Non-pigmented ciliary epithelial cell (primary cell): ENCODE data around the gene NBEAL1.
A peak's percentile ranks its signal among the peaks of the same experiment; 100 is the strongest.
"Not testable (repeated sequence)": the region's sequence is repeated elsewhere in the genome, so short reads cannot be mapped to it uniquely, and the experiment has no call there.

Source experiments
- DNase-seq: peaks from one replicate; pipeline ENCODE4 v3.0.0-alpha.2; 2010; ENCODE audit warnings: low read depth

NBEAL1 gene

DNA sequence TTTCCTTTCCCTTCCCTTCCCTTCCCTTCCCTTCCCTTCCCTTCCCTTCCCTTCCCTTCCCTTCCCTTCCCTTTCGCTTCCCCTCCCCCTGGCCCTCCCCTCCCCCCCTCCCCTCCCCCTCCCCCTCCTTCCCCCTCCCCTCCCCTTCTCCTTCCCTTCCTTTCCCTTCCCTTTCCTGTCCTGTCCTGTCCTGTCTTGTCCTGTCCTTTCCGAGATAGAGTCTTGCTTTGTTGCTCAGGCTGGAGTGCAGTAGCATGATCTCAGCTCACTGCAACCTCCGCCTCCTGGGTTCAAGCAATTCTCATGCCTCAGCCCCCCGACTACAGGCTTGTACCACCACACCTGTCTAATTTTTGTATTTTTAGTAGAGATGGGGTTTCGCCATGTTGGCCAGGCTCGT is 24.5 kb downstream of the NBEAL1 start:
- not testable (repeated sequence) for DNase-seq

GRCh38 chr2:203040966-203041521 is 26.4 kb downstream of the NBEAL1 start:
- DNase-seq: no peak

DNA sequence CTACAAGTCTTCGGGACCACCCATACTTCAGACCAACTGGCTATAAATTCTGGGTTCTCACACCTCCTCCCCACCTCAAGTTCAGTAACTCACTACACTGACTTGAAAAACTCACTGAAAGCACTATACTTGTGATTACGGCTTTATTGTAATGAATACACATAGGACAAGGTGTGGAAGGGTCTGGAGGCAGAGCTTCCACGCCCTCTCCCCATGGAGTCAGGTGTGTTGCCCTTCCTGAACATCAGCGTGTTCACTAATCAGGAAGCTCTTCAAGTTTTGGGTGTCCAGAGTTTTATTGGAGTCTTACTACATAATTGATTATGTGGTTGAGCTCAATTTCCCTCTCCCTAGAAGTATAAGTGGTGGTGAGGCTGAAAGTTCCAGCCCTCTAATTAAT is 27.5 kb downstream of the NBEAL1 start:
- DNase-seq: no peak

- no peak for DNase-seq
Observed at GRCh38 chr2:203043226-203043625, 28.6 kb downstream of the NBEAL1 start.

- DNase-seq: no peak
Observed at GRCh38 chr2:203045867-203046266, 31.2 kb downstream of the NBEAL1 start.

GRCh38 chr2:203052539-203052938 is 37.9 kb downstream of the NBEAL1 start:
- DNase-seq: no peak

DNA sequence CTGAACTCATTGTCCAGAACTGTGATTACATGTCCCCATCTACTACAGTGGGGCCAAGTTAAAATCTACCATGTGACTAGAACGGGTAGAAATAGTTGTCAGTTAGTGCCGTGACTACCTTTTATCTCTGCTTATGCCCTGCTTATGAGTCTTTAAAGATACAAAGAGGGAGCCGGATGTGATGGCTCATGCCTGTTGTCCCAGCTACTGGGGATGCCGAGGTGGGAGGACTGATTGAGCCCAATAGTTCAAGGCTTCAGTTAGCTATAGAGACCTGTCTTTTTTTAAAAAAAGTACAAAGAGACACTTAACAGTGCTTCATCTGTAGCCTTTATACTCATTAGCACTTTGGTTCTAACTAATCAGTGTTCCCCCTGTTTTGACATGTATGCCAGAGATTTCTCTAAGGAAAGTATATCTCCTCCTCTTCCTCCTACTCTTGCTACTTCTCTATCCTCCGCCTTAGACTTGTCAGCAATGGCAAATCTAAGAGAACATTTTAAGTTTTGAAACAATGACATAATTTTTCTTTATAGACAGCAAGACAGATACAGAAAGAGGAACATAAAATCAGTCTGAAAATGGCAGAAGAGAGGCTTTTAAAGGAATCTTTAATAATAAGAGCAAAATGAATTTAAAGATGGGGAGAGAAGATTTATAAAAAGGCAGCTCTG is 45.0 kb downstream of the NBEAL1 start:
- no peak for DNase-seq

DNA sequence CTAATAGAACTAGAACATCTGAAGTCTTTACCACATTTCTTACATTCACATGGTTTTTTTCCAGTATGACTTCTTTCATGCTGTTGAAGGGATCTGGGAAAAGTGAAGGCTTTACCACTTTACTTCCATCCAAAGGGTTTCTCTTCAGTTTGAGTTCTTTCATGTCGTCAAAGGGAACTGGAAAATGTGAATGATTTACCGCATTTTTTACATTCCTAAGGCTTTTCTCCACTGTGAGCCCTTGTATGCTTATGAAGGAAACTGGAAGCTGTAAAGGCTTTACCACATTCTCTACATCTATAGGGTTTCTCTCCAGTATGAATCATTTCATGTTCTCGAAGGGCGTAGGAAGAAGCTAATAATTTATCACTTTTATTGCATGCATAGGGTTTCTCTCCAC is 46.7 kb downstream of the NBEAL1 start:
- DNase-seq: peak; percentile 70

- DNase-seq: peak; percentile 11
Observed at GRCh38 chr2:203062126-203062525, 47.5 kb downstream of the NBEAL1 start.

GRCh38 chr2:203066519-203067091 is 51.9 kb downstream of the NBEAL1 start:
- DNase-seq: not testable (repeated sequence)

- DNase-seq: no peak
Observed at GRCh38 chr2:203070701-203071100, 56.0 kb downstream of the NBEAL1 start.

- no peak for DNase-seq
Observed at GRCh38 chr2:203071148-203071547, 56.5 kb downstream of the NBEAL1 start.

DNA sequence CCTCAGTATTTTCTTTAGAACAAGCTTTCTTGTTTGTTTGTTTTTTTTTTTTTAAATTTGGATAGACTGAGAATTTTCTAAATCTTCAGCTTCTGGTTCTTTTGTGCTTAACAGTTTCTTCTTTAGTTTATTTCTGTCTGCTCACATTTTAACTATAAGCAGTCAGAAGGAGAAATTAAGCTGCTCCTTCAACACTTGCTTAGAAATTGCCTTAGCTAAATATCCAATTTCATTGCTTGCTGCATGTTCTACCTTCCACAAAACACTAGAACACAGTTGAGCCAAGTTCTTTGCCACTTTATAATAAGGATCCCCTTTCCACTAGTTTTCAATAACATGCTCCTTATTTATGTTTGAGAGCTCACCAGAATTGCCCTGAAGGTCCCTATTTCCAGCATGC is 57.7 kb downstream of the NBEAL1 start:
- DNase-seq: no peak

GRCh38 chr2:203077451-203077850 is 62.8 kb downstream of the NBEAL1 start:
- no peak for DNase-seq

- DNase-seq: no peak
Observed at GRCh38 chr2:203080447-203081045, 65.9 kb downstream of the NBEAL1 start.

- DNase-seq: no peak
Observed at GRCh38 chr2:203083328-203083727, 68.7 kb downstream of the NBEAL1 start.

DNA sequence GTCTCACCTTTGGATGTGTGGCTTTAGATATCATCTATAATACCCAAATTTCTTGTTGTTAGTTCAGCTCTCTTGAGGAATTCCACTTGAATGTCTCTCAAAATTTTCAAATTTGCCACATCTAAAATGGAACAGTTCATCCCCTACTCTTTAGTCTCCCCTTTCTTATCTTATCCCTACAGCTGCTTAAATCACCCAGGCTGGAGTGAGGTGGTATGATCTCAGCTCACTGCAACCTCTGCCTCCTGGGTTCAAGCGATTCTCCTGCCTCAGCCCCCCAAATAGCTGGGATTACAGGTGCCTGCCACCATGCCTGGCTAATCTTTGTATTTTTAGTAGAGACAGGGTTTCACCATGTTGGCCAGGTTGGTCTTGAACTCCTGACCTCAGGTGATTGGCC is 71.7 kb downstream of the NBEAL1 start:
- DNase-seq: not testable (repeated sequence)

DNA sequence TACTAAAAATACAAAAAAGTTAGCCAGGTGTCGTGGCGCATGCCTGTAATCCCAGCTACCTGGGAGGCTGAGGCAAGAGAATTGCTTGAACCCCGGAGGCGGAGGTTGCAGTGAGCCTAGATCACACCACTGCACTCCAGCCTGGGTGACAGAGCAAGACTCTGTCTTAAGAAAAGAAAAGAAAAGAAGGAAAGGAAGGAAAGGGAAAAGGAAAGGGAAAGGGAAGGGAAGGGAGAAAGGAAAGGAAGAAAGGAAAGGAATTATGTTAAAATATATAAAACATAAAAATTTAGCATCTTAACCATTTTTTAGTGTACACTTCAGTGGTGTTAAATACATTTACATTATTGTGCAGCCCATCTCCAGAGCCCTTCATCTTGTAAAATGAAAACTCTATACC is 76.0 kb downstream of the NBEAL1 start:
- not testable (repeated sequence) for DNase-seq

GRCh38 chr2:203097735-203098134 is 83.1 kb downstream of the NBEAL1 start:
- no peak for DNase-seq

GRCh38 chr2:203102357-203102756 is 87.7 kb downstream of the NBEAL1 start:
- DNase-seq: not testable (repeated sequence)

DNA sequence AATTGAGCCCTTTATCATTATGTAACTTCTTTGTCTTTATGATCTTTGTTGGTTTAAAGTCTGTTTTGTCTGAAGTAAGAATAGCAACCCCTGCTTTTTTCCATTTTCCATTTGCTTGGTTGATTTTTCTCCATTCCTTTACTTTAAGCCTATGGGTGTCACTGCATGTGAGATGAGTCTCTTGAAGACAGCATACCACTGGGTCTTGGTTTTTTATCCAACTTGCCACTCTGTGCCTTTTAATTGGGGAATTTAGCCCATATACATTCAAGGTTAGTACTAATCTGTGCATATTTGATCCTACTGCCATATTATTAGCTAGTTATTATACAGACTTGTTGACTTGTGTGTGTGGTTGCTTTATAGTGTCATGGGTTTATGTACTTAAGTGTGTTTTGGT is 89.6 kb downstream of the NBEAL1 start:
- no peak for DNase-seq

DNA sequence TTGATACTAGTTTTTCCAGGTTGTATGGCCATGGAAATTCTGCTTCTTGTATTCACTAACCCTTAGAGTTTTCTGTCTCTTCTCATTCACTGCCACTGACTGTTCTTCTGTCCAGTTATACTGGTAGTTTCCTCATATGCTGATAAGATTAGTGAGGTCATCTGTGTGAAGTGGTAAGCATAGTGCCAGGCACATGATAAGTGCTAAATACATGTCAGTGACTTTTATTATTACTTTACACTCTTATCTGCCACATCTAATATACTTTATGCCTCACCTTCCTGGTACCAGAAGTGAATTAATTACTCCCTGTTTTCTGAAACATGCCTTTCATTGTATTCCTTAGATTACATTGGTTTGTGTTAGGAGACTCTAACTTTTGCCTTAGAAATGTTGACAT is 91.3 kb downstream of the NBEAL1 start:
- DNase-seq: no peak

DNA sequence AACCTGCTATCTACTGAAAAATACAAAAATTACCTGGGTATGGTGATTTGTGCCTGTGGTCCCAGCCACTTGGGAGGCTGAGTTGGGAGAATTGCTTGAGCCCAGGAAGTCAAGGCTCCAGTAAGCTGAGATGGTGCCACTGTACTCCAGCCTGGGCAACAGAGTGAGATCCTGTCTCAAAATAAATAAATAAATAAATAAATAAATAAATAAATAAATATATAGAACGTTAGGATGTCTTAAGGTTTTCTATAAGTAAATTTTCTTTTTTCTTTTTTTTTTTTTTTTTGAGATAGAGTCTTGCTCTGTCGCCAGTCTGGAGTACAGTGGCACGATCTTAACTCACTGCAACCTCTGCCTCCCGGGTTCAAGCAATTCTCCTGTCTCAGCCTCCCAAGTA is 95.8 kb downstream of the NBEAL1 start:
- DNase-seq: not testable (repeated sequence)
